ENCODE data around the gene KCNMA1.
A peak's percentile ranks its signal among the peaks of the same experiment; 100 is the strongest.

KCNMA1 gene

DNA sequence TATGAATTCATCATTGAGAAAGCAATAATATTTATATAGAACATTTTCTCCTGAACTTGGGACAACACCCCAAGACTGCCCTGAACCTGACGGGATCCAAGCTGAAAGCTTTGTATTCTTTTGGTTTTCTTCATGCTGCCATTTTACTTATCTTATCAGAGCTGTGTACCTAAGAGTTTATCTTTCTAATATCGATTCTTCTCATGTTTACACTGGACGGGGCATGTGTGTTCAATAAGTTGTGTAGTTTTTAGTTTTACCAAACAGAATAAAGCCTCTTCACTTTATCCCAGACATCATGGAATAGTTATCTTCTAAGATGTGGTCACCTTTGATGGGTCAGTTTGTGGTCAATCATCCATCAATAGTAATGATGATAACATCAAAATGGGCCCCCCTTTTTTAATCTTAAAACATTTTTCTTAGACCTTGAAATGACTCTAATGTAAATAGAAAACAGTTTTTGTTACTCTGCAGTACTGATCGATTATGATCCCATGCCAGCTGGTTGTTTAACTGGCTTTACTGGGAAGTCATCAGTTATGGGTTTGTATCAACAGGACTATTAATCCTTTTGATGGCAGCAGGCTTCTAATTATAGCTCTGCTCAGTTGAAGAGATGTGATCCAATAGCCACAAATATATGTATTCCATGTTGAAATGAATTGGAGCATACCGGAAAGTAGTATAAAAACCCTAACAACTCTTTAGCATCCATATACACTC, 446.1 kb downstream of the KCNMA1 start:
- no peaks in the 10 kb centered on the region for H4K20me1 ChIP-seq
- no peaks in the 10 kb centered on the region for H3K9me3 ChIP-seq
- H3K36me3 ChIP-seq: no peaks in the 10 kb centered on the region

DNA sequence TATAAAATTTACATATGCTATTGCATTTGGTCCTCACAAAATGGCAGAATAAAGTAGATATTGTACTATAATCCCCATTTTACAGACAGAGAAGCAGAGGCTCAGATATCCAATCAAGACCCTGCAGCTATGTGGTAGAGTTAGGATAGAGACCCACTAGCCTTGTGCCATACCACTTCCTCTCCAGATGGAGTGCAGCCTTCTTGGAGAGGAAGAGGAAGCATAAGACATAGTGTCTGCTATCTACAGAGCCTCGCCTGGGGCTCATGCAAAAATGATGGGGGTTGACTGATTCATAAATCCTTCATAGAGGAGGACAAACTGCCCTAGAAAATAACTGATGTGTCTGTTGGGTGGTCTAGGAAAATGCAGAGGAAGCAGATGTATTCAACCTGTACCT, 447.3 kb downstream of the KCNMA1 start:
- no peaks in the 10 kb centered on the region for H3K4me1 ChIP-seq
- TF ChIP-seq Cebpa-rat (IDR thresholded peaks at IDR 0.05): no peak
- no peak overlapping the region for H3K27ac ChIP-seq
- no peaks in the 10 kb centered on the region for H3K9me3 ChIP-seq
- H3K4me3 ChIP-seq: no peak overlapping the region
- H3K4me2 ChIP-seq: no peak overlapping the region
- no peaks in the 10 kb centered on the region for H3K27me3 ChIP-seq
- H3K36me3 ChIP-seq: no peaks in the 10 kb centered on the region
- H3K9ac ChIP-seq: no peak overlapping the region
- no peaks in the 10 kb centered on the region for H4K20me1 ChIP-seq

More for the DNA sequence above, 446.1 kb downstream of the KCNMA1 start:
- H3K4me2 ChIP-seq: no peak overlapping the region
- no peak overlapping the region for H3K4me3 ChIP-seq
- no peaks in the 10 kb centered on the region for H3K27me3 ChIP-seq
- no peak for TF ChIP-seq Cebpa-rat (IDR thresholded peaks at IDR 0.05)
- H3K9ac ChIP-seq: no peak overlapping the region
- H3K4me1 ChIP-seq: no peaks in the 10 kb centered on the region
- H3K27ac ChIP-seq: no peak overlapping the region

GRCh38 chr10:77189520-77189919, 448.1 kb downstream of the KCNMA1 start:
- no peaks in the 10 kb centered on the region for H3K9me3 ChIP-seq
- no peaks in the 10 kb centered on the region for H3K4me1 ChIP-seq
- no peak overlapping the region for H3K4me3 ChIP-seq
- no peak overlapping the region for H3K27ac ChIP-seq
- H3K27me3 ChIP-seq: no peaks in the 10 kb centered on the region
- H3K4me2 ChIP-seq: no peak overlapping the region
- no peak for TF ChIP-seq Cebpa-rat (IDR thresholded peaks at IDR 0.05)
- H3K9ac ChIP-seq: no peak overlapping the region
- H4K20me1 ChIP-seq: no peaks in the 10 kb centered on the region
- H3K36me3 ChIP-seq: no peaks in the 10 kb centered on the region

DNA sequence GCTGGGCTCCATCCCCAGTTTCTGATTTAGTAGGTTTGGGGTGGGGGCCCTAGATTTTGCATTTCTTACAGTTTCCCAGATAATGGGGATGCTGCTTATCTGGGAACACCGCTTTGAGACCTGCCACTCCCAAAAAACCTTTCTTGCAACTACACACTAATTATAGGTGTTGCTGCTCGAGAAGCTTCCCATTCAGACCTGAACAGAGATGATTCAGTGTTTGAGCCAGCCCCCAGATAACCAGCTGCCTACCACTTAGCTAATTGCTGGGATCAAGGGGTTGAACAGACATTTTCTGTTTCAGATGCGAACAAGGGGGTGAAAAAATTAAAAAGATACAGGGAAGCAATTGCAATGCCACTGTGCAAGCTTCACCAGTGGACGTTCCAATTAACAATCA, 448.5 kb downstream of the KCNMA1 start:
- H3K27ac ChIP-seq: no peak overlapping the region
- no peaks in the 10 kb centered on the region for H3K4me1 ChIP-seq
- H3K4me2 ChIP-seq: no peak overlapping the region
- H3K36me3 ChIP-seq: no peaks in the 10 kb centered on the region
- no peaks in the 10 kb centered on the region for H3K27me3 ChIP-seq
- H3K9me3 ChIP-seq: no peaks in the 10 kb centered on the region
- H3K9ac ChIP-seq: no peak overlapping the region
- no peaks in the 10 kb centered on the region for H4K20me1 ChIP-seq
- no peak for TF ChIP-seq Cebpa-rat (IDR thresholded peaks at IDR 0.05)
- no peak overlapping the region for H3K4me3 ChIP-seq

DNA sequence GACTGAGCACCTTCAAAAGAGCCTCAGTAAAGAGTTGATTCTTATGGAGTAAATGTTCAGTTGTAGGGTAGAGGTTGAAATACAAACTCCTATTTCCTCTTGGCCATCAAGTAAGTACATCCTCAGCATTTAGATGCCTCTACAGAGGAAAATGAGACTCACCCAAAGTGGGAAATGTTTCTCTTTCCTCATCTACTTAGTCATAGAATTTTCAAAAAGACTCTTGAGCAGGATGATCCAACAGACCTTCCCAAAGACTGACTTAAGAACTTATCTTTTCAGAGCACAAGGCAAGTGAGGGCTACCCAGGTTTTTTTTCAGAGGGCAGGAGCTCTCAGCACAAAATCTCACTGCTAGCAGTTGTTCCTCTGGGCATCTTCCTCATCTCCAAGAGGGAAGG, 449.1 kb downstream of the KCNMA1 start:
- Histone ChIP-seq H4K20me1 (no peaks in the 10 kb centered on the region), H3K9me3 (no peaks in the 10 kb centered on the region), H3K4me1 (no peaks in the 10 kb centered on the region), H3K9ac (no peak overlapping the region), H3K27me3 (no peaks in the 10 kb centered on the region), H3K4me2 (no peak overlapping the region), H3K27ac (no peak overlapping the region), H3K4me3 (no peak overlapping the region), H3K36me3 (no peaks in the 10 kb centered on the region)
- no peak for TF ChIP-seq Cebpa-rat (IDR thresholded peaks at IDR 0.05)

GRCh38 chr10:77188000-77188395, 449.6 kb downstream of the KCNMA1 start:
- H3K4me2 ChIP-seq: no peak overlapping the region
- TF ChIP-seq Cebpa-rat (IDR thresholded peaks at IDR 0.05): no peak
- H3K27me3 ChIP-seq: no peaks in the 10 kb centered on the region
- no peak overlapping the region for H3K27ac ChIP-seq
- no peak overlapping the region for H3K4me3 ChIP-seq
- H3K9ac ChIP-seq: no peak overlapping the region
- H4K20me1 ChIP-seq: no peaks in the 10 kb centered on the region
- no peaks in the 10 kb centered on the region for H3K9me3 ChIP-seq
- no peaks in the 10 kb centered on the region for H3K36me3 ChIP-seq
- peaks cover 2% of the 10 kb centered on the region for H3K4me1 ChIP-seq

DNA sequence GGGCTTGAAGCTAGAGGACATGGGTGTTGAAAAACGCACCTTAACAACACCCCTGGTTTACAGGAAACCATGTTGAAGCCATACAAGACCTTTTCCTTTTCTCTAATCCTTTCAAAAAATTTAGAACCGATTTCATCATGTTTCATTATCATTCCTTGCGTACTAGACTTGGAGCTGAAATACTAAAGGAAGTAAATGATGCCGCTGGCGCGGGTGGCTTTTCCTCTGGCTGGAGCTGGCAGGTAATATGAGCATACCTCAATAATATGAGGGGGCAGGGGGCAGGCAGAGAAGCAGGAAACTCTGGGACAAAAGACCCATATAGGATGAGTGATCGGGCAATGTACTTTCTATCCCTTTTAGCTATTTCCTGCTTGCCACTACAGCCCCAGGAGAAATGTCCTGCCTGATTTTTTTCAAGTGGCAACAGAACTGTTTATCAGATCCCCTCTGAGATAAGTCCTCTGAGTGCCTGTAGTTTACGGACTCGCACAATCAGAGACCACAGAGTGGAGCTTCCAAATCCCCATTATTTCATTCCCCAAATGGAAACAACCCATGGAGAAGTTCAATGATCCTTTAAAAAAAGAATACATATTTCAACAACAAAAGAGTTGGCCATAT, 450.1 kb downstream of the KCNMA1 start:
- Histone ChIP-seq H4K20me1 (no peaks in the 10 kb centered on the region), H3K4me3 (no peak overlapping the region), H3K27me3 (no peaks in the 10 kb centered on the region), H3K9ac (no peak overlapping the region), H3K4me1 (peaks cover 7% of the 10 kb centered on the region), H3K4me2 (no peak overlapping the region), H3K27ac (no peak overlapping the region), H3K36me3 (no peaks in the 10 kb centered on the region), H3K9me3 (no peaks in the 10 kb centered on the region)
- no peak for TF ChIP-seq Cebpa-rat (IDR thresholded peaks at IDR 0.05)

DNA sequence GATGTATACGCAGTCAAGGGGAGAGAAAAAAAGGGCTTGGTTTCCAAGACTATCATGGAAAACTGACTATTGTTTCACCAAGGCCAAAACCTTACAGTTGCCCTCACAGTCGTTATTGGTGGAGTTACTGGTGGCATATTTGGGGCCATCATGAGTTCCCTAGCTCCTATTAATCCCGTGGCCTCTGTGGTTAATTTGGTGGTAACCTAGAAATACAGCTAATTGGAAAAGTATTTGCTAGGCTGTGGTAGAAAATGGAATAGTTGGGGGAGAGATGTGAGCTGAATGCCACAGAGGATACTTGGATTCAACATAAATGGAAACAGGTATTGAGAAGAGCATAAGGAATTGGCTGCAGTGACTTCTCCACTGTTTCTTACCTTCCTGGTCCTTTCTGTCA, 450.7 kb downstream of the KCNMA1 start:
- Histone ChIP-seq H3K27ac (no peak overlapping the region), H3K4me3 (no peak overlapping the region), H3K4me1 (peaks cover 7% of the 10 kb centered on the region), H3K36me3 (no peaks in the 10 kb centered on the region), H4K20me1 (no peaks in the 10 kb centered on the region), H3K27me3 (no peaks in the 10 kb centered on the region), H3K4me2 (no peak overlapping the region), H3K9me3 (no peaks in the 10 kb centered on the region), H3K9ac (no peak overlapping the region)
- TF ChIP-seq Cebpa-rat (IDR thresholded peaks at IDR 0.05): no peak

DNA sequence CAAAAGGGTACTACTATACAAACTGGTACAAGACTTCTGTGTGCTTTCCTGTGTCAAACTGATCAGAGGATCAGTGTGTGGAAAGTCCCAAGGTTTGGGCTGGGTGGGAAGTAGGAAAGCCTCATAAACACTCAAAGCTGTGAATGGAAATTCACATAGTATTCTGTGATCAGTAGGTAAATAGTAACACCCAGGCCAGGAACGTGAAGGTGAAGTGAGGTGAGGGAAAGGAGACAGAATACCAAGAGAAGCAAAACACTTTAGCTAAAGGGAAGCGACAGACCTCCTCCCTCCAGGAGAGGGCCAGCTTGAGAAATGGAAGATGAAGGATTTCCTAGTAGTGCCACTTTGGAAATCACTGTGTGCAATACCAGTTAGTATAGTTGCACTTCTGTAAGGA, 451.9 kb downstream of the KCNMA1 start:
- peaks cover 7% of the 10 kb centered on the region for H3K4me1 ChIP-seq
- H4K20me1 ChIP-seq: no peaks in the 10 kb centered on the region
- H3K4me3 ChIP-seq: no peak overlapping the region
- no peaks in the 10 kb centered on the region for H3K27me3 ChIP-seq
- TF ChIP-seq Cebpa-rat (IDR thresholded peaks at IDR 0.05): no peak
- H3K4me2 ChIP-seq: no peak overlapping the region
- H3K9me3 ChIP-seq: no peaks in the 10 kb centered on the region
- no peaks in the 10 kb centered on the region for H3K36me3 ChIP-seq
- H3K27ac ChIP-seq: no peak overlapping the region
- no peak overlapping the region for H3K9ac ChIP-seq

DNA sequence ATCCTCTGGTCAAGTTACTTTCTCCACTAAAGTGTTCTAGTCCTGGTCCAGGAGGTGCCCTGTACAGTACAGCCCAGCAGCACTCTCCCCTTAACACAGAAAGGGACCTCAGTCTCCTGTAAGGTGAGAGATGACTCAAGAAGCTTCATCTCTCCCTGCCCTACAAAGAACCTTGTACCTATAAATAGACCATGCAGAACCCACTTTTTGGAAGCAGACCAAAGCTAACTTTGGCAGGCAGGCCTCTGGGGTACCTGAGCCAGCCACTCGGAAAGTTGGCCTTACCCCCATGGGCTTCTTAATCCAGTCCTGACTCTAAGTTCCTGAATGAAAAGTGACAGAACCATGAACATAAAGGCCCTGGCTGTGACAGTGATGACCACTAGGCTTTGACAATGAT, 454.8 kb downstream of the KCNMA1 start:
- TF ChIP-seq Cebpa-rat (IDR thresholded peaks at IDR 0.05): no peak
- H3K36me3 ChIP-seq: no peaks in the 10 kb centered on the region
- no peaks in the 10 kb centered on the region for H4K20me1 ChIP-seq
- H3K27me3 ChIP-seq: no peaks in the 10 kb centered on the region
- H3K4me2 ChIP-seq: peak overlapping the region; percentile 22; the same call in 1 of the 2 replicates
- H3K9me3 ChIP-seq: no peaks in the 10 kb centered on the region
- H3K27ac ChIP-seq: no peak overlapping the region
- H3K4me1 ChIP-seq: peaks cover 7% of the 10 kb centered on the region
- H3K9ac ChIP-seq: no peak overlapping the region
- no peak overlapping the region for H3K4me3 ChIP-seq
